Measurements from ENCODE around the gene COPE.

- no peak for TF ChIP-seq CTCF (conservative IDR thresholded peaks at IDR 0.05; ENCODE audit: low read depth, low read length)
- TF ChIP-seq EZH2phosphoT487 (IDR thresholded peaks at IDR 0.05; ENCODE audit: borderline replicate concordance, low read length), result no peak
Measured at GRCh38 chr19:18945297-18945696, 26.1 kb upstream of the COPE start.

All from PC-3 (cell line).